Heart left ventricle (tissue), 13 donors: ENCODE data around the gene RCBTB2.

ENCODE experiments used
- CTCF ChIP-seq, 12 donors: fragments of 200-600 bp; sonication (generic) in 4 of 12; IDR thresholded peaks; one replicate each; pipeline versions ENCODE4 v1.5.0 to v1.8.0; 2018 to 2022; ENCODE audit warnings: antibody characterized with exemption in 12 of 12, mild to moderate bottlenecking in 5 of 12
- POLR2A ChIP-seq, 2 donors: fragments of 450-650 bp; IDR thresholded peaks; one replicate each; pipeline ENCODE4 v1.6.1; 2017; ENCODE audit warnings: antibody characterized with exemption in 2 of 2, mild to moderate bottlenecking in 2 of 2, moderate library complexity in 2 of 2
- donor health status: ischemic (EF 13 %, LVEDD 7.1; RV severe dilation, severe dysfunction).
- donor health status: DM: no; HTN: yes; CAD: no.
- donor health status: DM: no; HTN: no; CAD: no.
- donor health status: ischemic (EF 25% LVEDD 6.9; RV normal size, moderate dysfunction).
- donor health status: ischemic (EF 25% LVEDD 5.7; RV mildly dilated, moderate dysfunction).
- donor health status: ischemic (EF 35%, LVEDD 5.7; RV mildly dilated, moderate dysfunction).
- donor health status: nonischemic (EF 11% LVEDD 7.7; RV severe dilation, severe dysfunction).
- donor health status: DM: yes; HTN: yes; CAD: no.
- donor health status: PGD.
- donor health status: ischemic (EF 29% LVEDD 5.4; RV normal size, mild dysfunction).
- donor health status: nonischemic (EF 23%, LVEDD 6.1; RV moderate dilation, normal function).

GRCh38 chr13:48448959-48449614 is 83.8 kb downstream of the RCBTB2 start:
- TF ChIP-seq CTCF (IDR thresholded peaks at IDR 0.05) (no peak), POLR2A (IDR thresholded peaks at IDR 0.05) (no peak)
